ENCODE results near the gene MED27.

GRCh38 chr9:131834721-131835120 lies 244.9 kb downstream of the MED27 start:
- no peak for TF ChIP-seq EP300 (IDR thresholded peaks at IDR 0.05)
- TF ChIP-seq CTCF (IDR thresholded peaks at IDR 0.05) = no peak
- TF ChIP-seq POLR2AphosphoS5 (IDR thresholded peaks at IDR 0.05) = no peak
- no peak for TF ChIP-seq POLR2A (IDR thresholded peaks at IDR 0.05; ENCODE audit: low read depth)
